Stimulated activated CD4-positive, alpha-beta T cell treated with anti-CD3 and anti-CD28 coated beads, Interleukin-12 subunit alpha, Interleukin-12 subunit beta, amount 100 ng/mL, for 24 hours (primary cell): ENCODE results near the gene ATG12.
"Not testable (repeated sequence)": the region's sequence is repeated elsewhere in the genome, so short reads cannot be mapped to it uniquely, and the experiment has no call there.

Experiments used
- DNase-seq, 2 experiments: peaks; one replicate each; pipeline ENCODE4 v3.0.0-alpha.2; 2020; ENCODE audit warnings: low read depth in 2 of 2

Gene ATG12

GRCh38 chr5:115841382-115842088, at the start of gene ATG12, which contains the start of gene AP3S1:
Gene ATG12, minus strand, starts transcription at chr5:115841565. Its CDS starts 13 bp downstream, at chr5:115841552.
Gene AP3S1, plus strand, starts transcription at chr5:115841935. Its CDS starts 103 bp downstream, at chr5:115842038.
- DNase-seq: peak; percentile 80 to 82

GRCh38 chr5:115888027-115888426, 46.7 kb upstream of the ATG12 start:
- DNase-seq: no peak

- DNase-seq: not testable (repeated sequence)
Measured at GRCh38 chr5:115885208-115885607, 43.8 kb upstream of the ATG12 start.

GRCh38 chr5:115884704-115885103, 43.3 kb upstream of the ATG12 start:
- no peak for DNase-seq

- DNase-seq: not testable (repeated sequence)
Measured at GRCh38 chr5:115882434-115882833, 41.1 kb upstream of the ATG12 start.

GRCh38 chr5:115877342-115877741, 36.0 kb upstream of the ATG12 start:
- DNase-seq: not testable (repeated sequence)

- DNase-seq: no peak
Measured at GRCh38 chr5:115875447-115875846, 34.1 kb upstream of the ATG12 start.

GRCh38 chr5:115873392-115873791, 32.0 kb upstream of the ATG12 start:
- DNase-seq: no peak

GRCh38 chr5:115872447-115872846, 31.1 kb upstream of the ATG12 start:
- DNase-seq: no peak

GRCh38 chr5:115869256-115869795, 28.0 kb upstream of the ATG12 start:
- no peak for DNase-seq

- DNase-seq: no peak
Measured at GRCh38 chr5:115859378-115859777, 18.0 kb upstream of the ATG12 start.

GRCh38 chr5:115858396-115858795, 17.0 kb upstream of the ATG12 start:
- no peak for DNase-seq

- DNase-seq: no peak
Measured at GRCh38 chr5:115857626-115858349, 16.4 kb upstream of the ATG12 start.

GRCh38 chr5:115857057-115857479, 15.7 kb upstream of the ATG12 start:
- DNase-seq: no peak

- no peak for DNase-seq
Measured at GRCh38 chr5:115855959-115856358, 14.6 kb upstream of the ATG12 start.

GRCh38 chr5:115854139-115854538, 12.8 kb upstream of the ATG12 start:
- no peak for DNase-seq

GRCh38 chr5:115850744-115851416, 9.5 kb upstream of the ATG12 start:
- DNase-seq: no peak

GRCh38 chr5:115849258-115849798, 8.0 kb upstream of the ATG12 start:
- DNase-seq: no peak

GRCh38 chr5:115847290-115847689, 5.9 kb upstream of the ATG12 start:
- no peak for DNase-seq

GRCh38 chr5:115844321-115844817, 3.0 kb upstream of the ATG12 start:
- no peak for DNase-seq

- no peak for DNase-seq
Measured at GRCh38 chr5:115843444-115844130, 2.2 kb upstream of the ATG12 start.
